ENCODE data around the gene AAMDC. TPM values are rescaled to one million over a fixed set of nuclear protein-coding genes. Genes with fewer than 3 reads are reported as not detected.

The AAMDC gene
- total RNA-seq, 1 experiment from 2014 or later = 20.7 TPM

DNA sequence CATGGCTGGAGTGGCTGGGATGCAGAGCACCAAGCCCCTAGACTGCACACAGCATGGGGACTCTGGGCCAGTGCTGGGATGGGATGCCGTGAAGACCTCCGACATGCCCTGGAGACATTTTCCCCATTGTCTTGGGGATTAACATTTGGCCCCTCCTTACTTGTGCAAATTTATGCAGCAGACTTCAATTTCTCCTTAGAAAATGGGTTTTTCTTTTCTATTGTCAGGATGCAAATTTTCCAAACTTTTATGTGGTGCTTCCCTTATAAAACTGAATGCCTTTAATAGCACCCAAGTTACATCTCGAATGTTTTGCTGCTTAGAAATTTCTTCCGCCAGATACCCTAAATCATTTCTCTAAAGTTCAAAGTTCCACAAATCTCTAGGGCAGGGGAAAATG lies 29.6 kb upstream of the AAMDC start:
- no peak overlapping the region for H4K91ac ChIP-seq (ENCODE audit: insufficient read length, low read depth, low read length)
- peaks cover 6% of the 10 kb centered on the region for H3K79me1 ChIP-seq (ENCODE audit: insufficient read depth, low read depth, low read length, poor library complexity, severe bottlenecking)
- H3K27me3 ChIP-seq (ENCODE audit: insufficient read depth, low read length) = no peaks in the 10 kb centered on the region
- WGBS (ENCODE audit: extremely low coverage, insufficient read length, low lambda C conversion rate) = no CpG with 5 or more reads among the region's 4 CpGs
- no peak overlapping the region for H3K4me3 Mint-ChIP-seq
- H2BK120ac ChIP-seq (ENCODE audit: low read depth, low read length, poor library complexity, severe bottlenecking) = no peak overlapping the region
- H3K36me3 Mint-ChIP-seq (ENCODE audit: insufficient read depth in 1 of 3, low read depth in 3 of 3) = peaks cover 43 to 53% (median 50%) of the 10 kb centered on the region in 3 experiments
- no peak overlapping the region for H3K4me2 ChIP-seq (ENCODE audit: insufficient read depth, insufficient read length, low read length)
- no peak overlapping the region for H3K14ac ChIP-seq (ENCODE audit: insufficient read depth, low read length)
- no peak overlapping the region for H3K56ac ChIP-seq (ENCODE audit: insufficient read length, low read depth, low read length)
- H3K4me1 Mint-ChIP-seq = peaks cover 35 to 39% of the 10 kb centered on the region in 2 experiments
- no peaks in the 10 kb centered on the region for H3K27me3 Mint-ChIP-seq (ENCODE audit: low read depth)
- H2BK15ac ChIP-seq (ENCODE audit: low read depth, low read length) = no peak overlapping the region
- no peak overlapping the region for H2AFZ ChIP-seq (ENCODE audit: low read length)
- TF ChIP-seq CTCF (conservative IDR thresholded peaks at IDR 0.05) = no peak
- no peak overlapping the region for H2AK5ac ChIP-seq (ENCODE audit: insufficient read length, low read length)
- peaks cover 2% of the 10 kb centered on the region for H4K20me1 ChIP-seq (ENCODE audit: control insufficient read depth, insufficient read depth, insufficient read length)
- no peak for DNase-seq
- H4K5ac ChIP-seq (ENCODE audit: insufficient read length, low read depth, low read length) = no peak overlapping the region
- H3K27ac ChIP-seq (ENCODE audit: insufficient read length, low read depth, low read length) = no peak overlapping the region
- no peak overlapping the region for H2BK20ac ChIP-seq (ENCODE audit: low read depth, low read length, poor library complexity, severe bottlenecking)
- no peak overlapping the region for H3K18ac ChIP-seq (ENCODE audit: insufficient read length, low read depth, low read length)
- no peaks in the 10 kb centered on the region for H3K4me1 ChIP-seq (ENCODE audit: insufficient read depth, low read length)
- no peaks in the 10 kb centered on the region for H3K9me3 ChIP-seq (ENCODE audit: control insufficient read depth, low read depth, low read length)
- no peak overlapping the region for H2BK5ac ChIP-seq (ENCODE audit: insufficient read length, low read length)
- H3K23ac ChIP-seq (ENCODE audit: insufficient read length, low read depth, low read length) = no peak overlapping the region
- H3T11ph ChIP-seq (ENCODE audit: low read length) = no peak overlapping the region
- H3K27ac Mint-ChIP-seq = no peak overlapping the region
- H2BK12ac ChIP-seq (ENCODE audit: insufficient read length, low read depth, low read length) = no peak overlapping the region
- H4K8ac ChIP-seq (replicated peaks; ENCODE audit: insufficient read length, low read depth, low read length) = no peak overlapping the region
- peaks cover 27% of the 10 kb centered on the region; the same call in 1 of the 2 replicates for H3K79me2 ChIP-seq (ENCODE audit: insufficient read depth, low read length)
- H3K9me3 Mint-ChIP-seq = peaks cover 35 to 40% of the 10 kb centered on the region in 2 experiments
- H3K23me2 ChIP-seq (ENCODE audit: insufficient read length, low read depth, low read length, poor library complexity, severe bottlenecking) = no peaks in the 10 kb centered on the region
- no peak overlapping the region for H3K4ac ChIP-seq (ENCODE audit: low read depth, low read length)
- H3K9ac ChIP-seq (ENCODE audit: extremely low read depth, insufficient read length, low read length) = no peak overlapping the region

All from H9 (cell line).